ENCODE measurements around the gene DOK7.

GRCh38 chr4:3524920-3525319 is 61.8 kb downstream of the DOK7 start:
- no peak for TF ChIP-seq EP300 (IDR thresholded peaks at IDR 0.05)
- TF ChIP-seq CTCF (IDR thresholded peaks at IDR 0.05), result no peak
